Body of pancreas (tissue), 4 donors: ENCODE results near the gene PLCB1. TPM values are rescaled to one million over a fixed set of nuclear protein-coding genes. Genes with fewer than 3 reads are reported as not detected.

ENCODE experiments used
- ATAC-seq: fragments of 150-250 bp; one replicate; pipeline ENCODE4 v1.9.1; 2016
- DNase-seq, 4 donors: peaks; one replicate each; pipeline ENCODE4 v3.0.0-alpha.2; 2019
- H3K27ac ChIP-seq, 4 donors: fragments of 200-600 bp; sonication (generic); 1 replicate in 3 of 4; 2 replicates in 1 of 4; pipeline versions ENCODE4 v1.5.1 to v1.6.1; 2016 to 2019; ENCODE audit warnings: mild to moderate bottlenecking in 1 of 4, mixed read lengths in 1 of 4, moderate library complexity in 1 of 4
- H3K27me3 ChIP-seq, 2 donors: fragments of 200-600 bp; sonication (generic); one replicate each; pipeline ENCODE4 v1.6.0; 2016; ENCODE audit warnings: mild to moderate bottlenecking in 1 of 2
- H3K36me3 ChIP-seq, 2 donors: fragments of 200-600 bp; sonication (generic); replicated peaks in 1 of 2; 2 replicates each; pipeline ENCODE4 v1.5.1; 2016; ENCODE audit warnings: low read depth in 2 of 2; ENCODE audit not compliant: insufficient read depth in 1 of 2
- H3K4me1 ChIP-seq: fragments of 200-600 bp; sonication (generic); one replicate; pipeline ENCODE4 v1.6.0; 2016
- H3K4me3 ChIP-seq, 2 donors: fragments of 200-600 bp; sonication (generic); 1 replicate in 1 of 2; 2 replicates in 1 of 2; pipeline ENCODE4 v1.5.1; 2016 to 2019
- H3K9me3 ChIP-seq, 3 donors: fragments of 200-600 bp; sonication (generic); 1 replicate in 2 of 3; 2 replicates in 1 of 3; pipeline ENCODE4 v1.5.1; 2016
- CTCF ChIP-seq, 7 experiments: fragments of 450-650 bp in 4 of 7; fragments of 200-600 bp in 3 of 7; sonication (generic) in 3 of 7; IDR thresholded peaks; one replicate each; pipeline ENCODE4 v1.5.1; 2016 to 2019; ENCODE audit warnings: antibody characterized with exemption in 7 of 7
- POLR2A ChIP-seq, 3 donors: fragments of 450-650 bp; IDR thresholded peaks; one replicate each; pipeline ENCODE4 v1.6.1; 2016; ENCODE audit warnings: antibody characterized with exemption in 3 of 3, mild to moderate bottlenecking in 2 of 3
- WGBS, 2 donors: methylation state at CpG; one replicate each; pipeline ENCODE4 v1.1.5; 2017; 5-methylcytosine and 5-hydroxymethylcytosine counted together
- intact Hi-C: fragments of 100-400 bp; cut with DNase I; formaldehyde crosslinking; loops from one replicate; pipeline ENCODE4 v1.15.1; 2023
- total RNA-seq, 2 donors: library from RNA; depleted of rRNA; stranded (reverse); fragments of >200 nt; gene quantifications; one replicate each; pipeline ENCODE4 v1.1.0, GENCODE V29; 2016

Gene PLCB1
- total RNA-seq, 2 donors from 2014 or later = 32.9 to 46.1 TPM

GRCh38 chr20:8671370-8671961 is 539.4 kb downstream of the PLCB1 start:
- intact Hi-C loops = no loop called here
- Histone ChIP-seq H3K4me1 (no peaks in the 10 kb centered on the region), H3K36me3 (no peaks in the 10 kb centered on the region), H3K4me3 (no peak overlapping the region), H3K27ac (no peak overlapping the region), H3K27me3 (no peaks in the 10 kb centered on the region), H3K9me3 (no peaks in the 10 kb centered on the region)
- no peak for DNase-seq
- TF ChIP-seq CTCF (IDR thresholded peaks at IDR 0.05) (no peak), POLR2A (IDR thresholded peaks at IDR 0.05) (no peak)
- ATAC-seq = no peak
- WGBS, 2 donors = 63 to 64% methylated on average over 7 of the region's 7 CpGs

- intact Hi-C loops = no loop called here
- WGBS, 2 donors = 98 to 100% methylated on average over 2 of the region's 2 CpGs
Measured at GRCh38 chr20:8673116-8673515, 541.0 kb downstream of the PLCB1 start.

GRCh38 chr20:8675896-8676295 is 543.8 kb downstream of the PLCB1 start:
- Histone ChIP-seq H3K27me3 (no peaks in the 10 kb centered on the region), H3K36me3 (no peaks in the 10 kb centered on the region), H3K4me3 (no peak overlapping the region), H3K9me3 (no peaks in the 10 kb centered on the region), H3K4me1 (no peaks in the 10 kb centered on the region), H3K27ac (no peak overlapping the region)
- no peak for TF ChIP-seq POLR2A (IDR thresholded peaks at IDR 0.05)
- no peak for TF ChIP-seq CTCF (IDR thresholded peaks at IDR 0.05)
- intact Hi-C loops = no loop called here
- WGBS, 2 donors = 95 to 96% methylated on average over 10 of the region's 10 CpGs
- DNase-seq (no peak), ATAC-seq (no peak)

More at GRCh38 chr20:8673116-8673515, 541.0 kb downstream of the PLCB1 start:
- H3K4me1 ChIP-seq = no peaks in the 10 kb centered on the region
- ATAC-seq (no peak), DNase-seq (no peak)
- H3K9me3 ChIP-seq = no peaks in the 10 kb centered on the region
- H3K27me3 ChIP-seq = no peaks in the 10 kb centered on the region
- H3K36me3 ChIP-seq = no peaks in the 10 kb centered on the region
- TF ChIP-seq CTCF (IDR thresholded peaks at IDR 0.05) (no peak), POLR2A (IDR thresholded peaks at IDR 0.05) (no peak)
- H3K4me3 ChIP-seq = no peak overlapping the region
- no peak overlapping the region for H3K27ac ChIP-seq

- no peaks in the 10 kb centered on the region for H3K27me3 ChIP-seq
- no peak overlapping the region for H3K27ac ChIP-seq
- no peaks in the 10 kb centered on the region for H3K4me1 ChIP-seq
- H3K36me3 ChIP-seq = no peaks in the 10 kb centered on the region
- ATAC-seq (no peak), DNase-seq (no peak)
- TF ChIP-seq POLR2A (IDR thresholded peaks at IDR 0.05) (no peak), CTCF (IDR thresholded peaks at IDR 0.05) (no peak)
- H3K9me3 ChIP-seq = no peaks in the 10 kb centered on the region
- H3K4me3 ChIP-seq = no peak overlapping the region
- intact Hi-C loops = no loop called here
- 74 to 86% methylated on average over 5 of the region's 5 CpGs for WGBS, 2 donors
Measured at GRCh38 chr20:8678098-8678776, 546.2 kb downstream of the PLCB1 start.

GRCh38 chr20:8689337-8689736 is 557.3 kb downstream of the PLCB1 start:
- 100% methylated on average over 1 of the region's 1 CpG for WGBS, 2 donors
- no peaks in the 10 kb centered on the region for H3K9me3 ChIP-seq
- H3K4me1 ChIP-seq = no peaks in the 10 kb centered on the region
- DNase-seq = no peak
- no peak for ATAC-seq
- no peak overlapping the region for H3K27ac ChIP-seq
- H3K36me3 ChIP-seq = no peaks in the 10 kb centered on the region
- no peaks in the 10 kb centered on the region for H3K27me3 ChIP-seq
- TF ChIP-seq CTCF (IDR thresholded peaks at IDR 0.05) = no peak
- TF ChIP-seq POLR2A (IDR thresholded peaks at IDR 0.05) = no peak
- intact Hi-C loops = no loop called here
- no peak overlapping the region for H3K4me3 ChIP-seq
